ENCODE results near the gene DICER1.

The DICER1 gene

GRCh38 chr14:95052016-95052585, 105.2 kb downstream of the DICER1 start:
- Histone ChIP-seq H3K36me3 (replicated peaks; ENCODE audit: low read depth, low read length) (no peaks in the 10 kb centered on the region), H3K9ac (ENCODE audit: low read length) (no peak overlapping the region), H3K4me2 (ENCODE audit: low read length) (no peak overlapping the region), H4K20me1 (ENCODE audit: insufficient read depth, low read length) (no peaks in the 10 kb centered on the region), H3K27me3 (ENCODE audit: low read depth, low read length) (peaks cover 21% of the 10 kb centered on the region), H3K79me2 (ENCODE audit: low read length) (no peaks in the 10 kb centered on the region), H3K4me1 (ENCODE audit: low read length) (no peaks in the 10 kb centered on the region), H3K9me3 (ENCODE audit: insufficient read depth, low read length) (no peaks in the 10 kb centered on the region), H3K27ac (ENCODE audit: low read length) (no peak overlapping the region), H2AFZ (ENCODE audit: low read depth, low read length) (no peak overlapping the region), H3K4me3 (ENCODE audit: low read length) (no peak overlapping the region)
- TF ChIP-seq EZH2phosphoT487 (IDR thresholded peaks at IDR 0.05; ENCODE audit: low read depth) (no peak), CTCF (IDR thresholded peaks at IDR 0.05; ENCODE audit: low read depth, low read length) (no peak)

- Histone ChIP-seq H3K9ac (ENCODE audit: low read length) (no peak overlapping the region), H4K20me1 (ENCODE audit: insufficient read depth, low read length) (no peaks in the 10 kb centered on the region), H3K9me3 (ENCODE audit: insufficient read depth, low read length) (no peaks in the 10 kb centered on the region), H3K36me3 (replicated peaks; ENCODE audit: low read depth, low read length) (no peaks in the 10 kb centered on the region), H3K4me2 (ENCODE audit: low read length) (no peak overlapping the region), H3K4me3 (ENCODE audit: low read length) (no peak overlapping the region), H2AFZ (ENCODE audit: low read depth, low read length) (no peak overlapping the region), H3K4me1 (ENCODE audit: low read length) (no peaks in the 10 kb centered on the region), H3K79me2 (ENCODE audit: low read length) (no peaks in the 10 kb centered on the region), H3K27me3 (ENCODE audit: low read depth, low read length) (peaks cover 21% of the 10 kb centered on the region), H3K27ac (ENCODE audit: low read length) (no peak overlapping the region)
- no peak for TF ChIP-seq CTCF (IDR thresholded peaks at IDR 0.05; ENCODE audit: low read depth, low read length)
- TF ChIP-seq EZH2phosphoT487 (IDR thresholded peaks at IDR 0.05; ENCODE audit: low read depth), result no peak
These were observed 107.4 kb downstream of the DICER1 start for GRCh38 chr14:95049952-95050351.

GRCh38 chr14:95048771-95049312, 108.5 kb downstream of the DICER1 start:
- Histone ChIP-seq H3K9ac (ENCODE audit: low read length) (no peak overlapping the region), H3K4me1 (ENCODE audit: low read length) (no peaks in the 10 kb centered on the region)

GRCh38 chr14:95047754-95048153, 109.6 kb downstream of the DICER1 start:
- H3K27ac ChIP-seq (ENCODE audit: low read length), result no peak overlapping the region
- H3K79me2 ChIP-seq (ENCODE audit: low read length), result no peaks in the 10 kb centered on the region
- H3K9me3 ChIP-seq (ENCODE audit: insufficient read depth, low read length), result no peaks in the 10 kb centered on the region
- no peak overlapping the region for H2AFZ ChIP-seq (ENCODE audit: low read depth, low read length)
- TF ChIP-seq CTCF (IDR thresholded peaks at IDR 0.05; ENCODE audit: low read depth, low read length), result no peak
- TF ChIP-seq EZH2phosphoT487 (IDR thresholded peaks at IDR 0.05; ENCODE audit: low read depth), result no peak
- no peaks in the 10 kb centered on the region for H4K20me1 ChIP-seq (ENCODE audit: insufficient read depth, low read length)
- no peak overlapping the region for H3K4me3 ChIP-seq (ENCODE audit: low read length)
- no peak overlapping the region for H3K9ac ChIP-seq (ENCODE audit: low read length)
- no peaks in the 10 kb centered on the region for H3K4me1 ChIP-seq (ENCODE audit: low read length)
- H3K36me3 ChIP-seq (replicated peaks; ENCODE audit: low read depth, low read length), result no peaks in the 10 kb centered on the region
- H3K27me3 ChIP-seq (ENCODE audit: low read depth, low read length), result peaks cover 21% of the 10 kb centered on the region
- no peak overlapping the region for H3K4me2 ChIP-seq (ENCODE audit: low read length)

More at GRCh38 chr14:95048771-95049312, 108.5 kb downstream of the DICER1 start:
- Histone ChIP-seq H4K20me1 (ENCODE audit: insufficient read depth, low read length) (no peaks in the 10 kb centered on the region), H3K4me3 (ENCODE audit: low read length) (no peak overlapping the region), H3K9me3 (ENCODE audit: insufficient read depth, low read length) (no peaks in the 10 kb centered on the region), H3K27me3 (ENCODE audit: low read depth, low read length) (peaks cover 21% of the 10 kb centered on the region), H3K36me3 (replicated peaks; ENCODE audit: low read depth, low read length) (no peaks in the 10 kb centered on the region), H3K4me2 (ENCODE audit: low read length) (no peak overlapping the region), H3K27ac (ENCODE audit: low read length) (no peak overlapping the region), H3K79me2 (ENCODE audit: low read length) (no peaks in the 10 kb centered on the region), H2AFZ (ENCODE audit: low read depth, low read length) (no peak overlapping the region)
- TF ChIP-seq CTCF (IDR thresholded peaks at IDR 0.05; ENCODE audit: low read depth, low read length), result no peak
- TF ChIP-seq EZH2phosphoT487 (IDR thresholded peaks at IDR 0.05; ENCODE audit: low read depth), result no peak
